Effector memory CD8-positive, alpha-beta T cell (primary cell): ENCODE data around the gene SHCBP1.
A peak's percentile ranks its signal among the peaks of the same experiment; 100 is the strongest.
"Not testable (repeated sequence)": the region's sequence is repeated elsewhere in the genome, so short reads cannot be mapped to it uniquely, and the experiment has no call there.

Experiments used
- ATAC-seq: fragments of 150-1000 bp; cut with Tn5 transposase; replicated peaks from 2 replicates; pipeline ENCODE4 v1.10.0; 2021; ENCODE audit warnings: mild to moderate bottlenecking, moderate library complexity
- DNase-seq, 3 experiments: peaks; one replicate each; pipeline ENCODE4 v3.0.0; 2021
- H3K27ac Mint-ChIP-seq, 2 donors: one replicate each; pipeline ENCODE4 v1.8.0; 2022; ENCODE audit warnings: mild to moderate bottlenecking in 2 of 2, mixed read lengths in 2 of 2, moderate library complexity in 2 of 2
- H3K27me3 Mint-ChIP-seq, 2 donors: one replicate each; pipeline ENCODE4 v1.8.0; 2022; ENCODE audit warnings: mixed read lengths in 2 of 2
- H3K36me3 Mint-ChIP-seq: one replicate; pipeline ENCODE4 v1.8.0; 2022; ENCODE audit warnings: mild to moderate bottlenecking, moderate library complexity, mixed read lengths; ENCODE audit not compliant: insufficient read depth
- H3K4me1 Mint-ChIP-seq, 2 donors: one replicate each; pipeline ENCODE4 v1.8.0; 2022; ENCODE audit warnings: low read depth in 2 of 2, mixed read lengths in 2 of 2
- H3K4me3 Mint-ChIP-seq, 2 donors: one replicate each; pipeline ENCODE4 v1.8.0; 2022; ENCODE audit warnings: mild to moderate bottlenecking in 2 of 2, mixed read lengths in 2 of 2, moderate library complexity in 2 of 2
- H3K9me3 Mint-ChIP-seq, 2 donors: one replicate each; pipeline ENCODE4 v1.8.0; 2022; ENCODE audit warnings: mixed read lengths in 2 of 2

The SHCBP1 gene

GRCh38 chr16:46586011-46586577, 35.1 kb downstream of the SHCBP1 start:
- no peaks in the 10 kb centered on the region for H3K27me3 Mint-ChIP-seq
- peaks cover 5 to 15% of the 10 kb centered on the region in 2 donors for H3K4me1 Mint-ChIP-seq
- ATAC-seq (no peak), DNase-seq (no peak)
- H3K36me3 Mint-ChIP-seq, result no peaks in the 10 kb centered on the region
- H3K4me3 Mint-ChIP-seq, result no peak overlapping the region
- peaks cover 6 to 18% of the 10 kb centered on the region in 2 donors for H3K9me3 Mint-ChIP-seq
- no peak overlapping the region for H3K27ac Mint-ChIP-seq

GRCh38 chr16:46583036-46583435, 38.1 kb downstream of the SHCBP1 start:
- Mint-ChIP-seq H3K4me3 (peak overlapping the region; percentile 13 to 19), H3K9me3 (peaks cover 6 to 15% of the 10 kb centered on the region in 2 donors), H3K27ac (peak overlapping the region in 1 of 2 donors; percentile 23), H3K27me3 (no peaks in the 10 kb centered on the region), H3K36me3 (no peaks in the 10 kb centered on the region), H3K4me1 (peaks cover 5 to 15% of the 10 kb centered on the region in 2 donors)
- ATAC-seq (peak; percentile 65), DNase-seq (no peak)

- no peak for DNase-seq
- Mint-ChIP-seq H3K27me3 (no peaks in the 10 kb centered on the region), H3K27ac (peak overlapping the region in 1 of 2 donors; percentile 23), H3K36me3 (no peaks in the 10 kb centered on the region), H3K9me3 (peaks cover 6 to 8% of the 10 kb centered on the region in 2 donors), H3K4me3 (no peak overlapping the region), H3K4me1 (peaks cover 5 to 15% of the 10 kb centered on the region in 2 donors)
- ATAC-seq, result no peak
These were observed 38.9 kb downstream of the SHCBP1 start for GRCh38 chr16:46582313-46582712.

- Mint-ChIP-seq H3K36me3 (no peaks in the 10 kb centered on the region), H3K4me3 (no peak overlapping the region), H3K9me3 (no peaks in the 10 kb centered on the region), H3K27ac (no peak overlapping the region), H3K4me1 (peaks cover 6 to 14% of the 10 kb centered on the region in 2 donors), H3K27me3 (no peaks in the 10 kb centered on the region)
- ATAC-seq (no peak), DNase-seq (no peak)
These were observed 43.1 kb downstream of the SHCBP1 start for GRCh38 chr16:46577988-46578579.

- ATAC-seq (no peak), DNase-seq (no peak)
- Mint-ChIP-seq H3K4me1 (peaks cover 4 to 6% of the 10 kb centered on the region in 2 donors), H3K4me3 (peak overlapping the region; percentile 23 to 59), H3K9me3 (no peaks in the 10 kb centered on the region), H3K27ac (peak overlapping the region in 1 of 2 donors; percentile 63), H3K36me3 (no peaks in the 10 kb centered on the region), H3K27me3 (peaks cover 0 to 5% of the 10 kb centered on the region in 2 donors)
These were observed 47.4 kb downstream of the SHCBP1 start for GRCh38 chr16:46573834-46574159.

GRCh38 chr16:46573008-46573833, 48.0 kb downstream of the SHCBP1 start:
- DNase-seq, result no peak
- Mint-ChIP-seq H3K9me3 (no peaks in the 10 kb centered on the region), H3K27me3 (peaks cover 0 to 5% of the 10 kb centered on the region in 2 donors), H3K36me3 (no peaks in the 10 kb centered on the region), H3K4me3 (peak overlapping the region; percentile 23 to 59), H3K4me1 (peaks cover 4 to 6% of the 10 kb centered on the region in 2 donors), H3K27ac (peak overlapping the region in 1 of 2 donors; percentile 63)
- no peak for ATAC-seq

GRCh38 chr16:46569231-46569735, 51.9 kb downstream of the SHCBP1 start:
- H3K4me1 Mint-ChIP-seq, result peaks cover 4 to 6% of the 10 kb centered on the region in 2 donors
- no peak for ATAC-seq
- H3K36me3 Mint-ChIP-seq, result no peaks in the 10 kb centered on the region
- DNase-seq, result no peak
- no peak overlapping the region for H3K4me3 Mint-ChIP-seq
- H3K27ac Mint-ChIP-seq, result no peak overlapping the region
- no peaks in the 10 kb centered on the region for H3K9me3 Mint-ChIP-seq
- peaks cover 0 to 5% of the 10 kb centered on the region in 2 donors for H3K27me3 Mint-ChIP-seq

GRCh38 chr16:46568472-46569230, 52.5 kb downstream of the SHCBP1 start:
- Mint-ChIP-seq H3K9me3 (no peaks in the 10 kb centered on the region), H3K4me3 (no peak overlapping the region), H3K36me3 (no peaks in the 10 kb centered on the region), H3K27ac (no peak overlapping the region), H3K4me1 (peaks cover 4 to 6% of the 10 kb centered on the region in 2 donors), H3K27me3 (peaks cover 0 to 5% of the 10 kb centered on the region in 2 donors)
- ATAC-seq (no peak), DNase-seq (no peak)

GRCh38 chr16:46562979-46563378, 58.2 kb downstream of the SHCBP1 start:
- no peak overlapping the region for H3K27ac Mint-ChIP-seq
- DNase-seq (no peak), ATAC-seq (no peak)
- no peaks in the 10 kb centered on the region for H3K36me3 Mint-ChIP-seq
- H3K27me3 Mint-ChIP-seq, result no peaks in the 10 kb centered on the region
- no peaks in the 10 kb centered on the region for H3K4me1 Mint-ChIP-seq
- H3K9me3 Mint-ChIP-seq, result no peaks in the 10 kb centered on the region
- H3K4me3 Mint-ChIP-seq, result no peak overlapping the region

GRCh38 chr16:46558018-46558417, 63.2 kb downstream of the SHCBP1 start:
- H3K36me3 Mint-ChIP-seq, result no peaks in the 10 kb centered on the region
- peaks cover 6 to 11% of the 10 kb centered on the region in 2 donors for H3K27me3 Mint-ChIP-seq
- no peak for ATAC-seq
- DNase-seq, result no peak
- H3K4me3 Mint-ChIP-seq, result no peak overlapping the region
- no peak overlapping the region for H3K27ac Mint-ChIP-seq
- no peaks in the 10 kb centered on the region for H3K9me3 Mint-ChIP-seq
- peaks cover 6 to 7% of the 10 kb centered on the region in 2 donors for H3K4me1 Mint-ChIP-seq

- Mint-ChIP-seq H3K9me3 (no peaks in the 10 kb centered on the region), H3K27me3 (peaks cover 6 to 11% of the 10 kb centered on the region in 2 donors), H3K36me3 (no peaks in the 10 kb centered on the region), H3K4me1 (peaks cover 6 to 7% of the 10 kb centered on the region in 2 donors), H3K27ac (no peak overlapping the region), H3K4me3 (no peak overlapping the region)
- DNase-seq (no peak), ATAC-seq (no peak)
These were observed 65.2 kb downstream of the SHCBP1 start for GRCh38 chr16:46555951-46556350.

- H3K36me3 Mint-ChIP-seq, H3K9me3 Mint-ChIP-seq, H3K4me3 Mint-ChIP-seq, H3K4me1 Mint-ChIP-seq, ATAC-seq, H3K27ac Mint-ChIP-seq: not testable (repeated sequence)
- peak; percentile 4 to 31 (median 27) for DNase-seq
- H3K27me3 Mint-ChIP-seq, result peaks cover 11 to 14% of the 10 kb centered on the region in 2 donors
These were observed 66.7 kb downstream of the SHCBP1 start for GRCh38 chr16:46554435-46554834.

GRCh38 chr16:46549477-46549876, 71.7 kb downstream of the SHCBP1 start:
- no peak overlapping the region for H3K4me3 Mint-ChIP-seq
- no peaks in the 10 kb centered on the region for H3K9me3 Mint-ChIP-seq
- ATAC-seq, result no peak
- no peak overlapping the region for H3K27ac Mint-ChIP-seq
- peaks cover 11 to 15% of the 10 kb centered on the region in 2 donors for H3K27me3 Mint-ChIP-seq
- no peaks in the 10 kb centered on the region for H3K4me1 Mint-ChIP-seq
- H3K36me3 Mint-ChIP-seq, result no peaks in the 10 kb centered on the region
- DNase-seq, result no peak
